ENCODE results near the gene WNT3. TPM values are rescaled to one million over a fixed set of nuclear protein-coding genes. Genes with fewer than 3 reads are reported as not detected.

Gene WNT3
- total RNA-seq, 4 donors from 2014 or later, result 0.27 to 0.48 TPM; not detected in 2

DNA sequence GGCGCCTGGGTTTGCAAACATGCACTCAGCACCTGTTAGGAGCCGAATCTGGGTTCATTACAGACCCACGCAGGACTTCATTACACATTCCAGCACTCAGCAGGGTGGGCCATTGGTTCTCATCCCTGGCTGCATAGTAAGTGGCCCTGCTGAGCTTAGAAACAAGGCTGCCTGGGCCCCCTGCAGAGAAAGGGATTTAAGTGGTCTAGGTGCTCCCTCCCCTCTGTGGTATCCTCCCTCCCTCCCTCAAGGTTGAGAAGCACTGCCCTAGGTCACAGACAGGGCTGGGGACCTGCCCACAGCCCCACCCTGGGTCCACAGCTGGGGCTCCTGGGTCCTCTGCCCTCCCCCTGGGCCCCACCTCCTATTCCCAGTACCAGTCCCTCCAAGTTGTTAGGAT, 28.3 kb downstream of the WNT3 start:
- H3K4me1 ChIP-seq, result no peaks in the 10 kb centered on the region
- H3K36me3 ChIP-seq, result no peaks in the 10 kb centered on the region
- TF ChIP-seq POLR2A (IDR thresholded peaks at IDR 0.05) (no peak), EP300 (IDR thresholded peaks at IDR 0.05; ENCODE audit: low read depth) (no peak), CTCF (IDR thresholded peaks at IDR 0.05) (no peak), POLR2AphosphoS5 (IDR thresholded peaks at IDR 0.05) (no peak)
- DNase-seq, result no peak
- intact Hi-C loops (cut with DNase I; ENCODE audit: low total_unique reads) (no loop called here), in situ Hi-C loops (cut with MboI; ENCODE audit: low pct_ligation_motif_present in 1 of 4, low pct_unique_long_range_greater_than_20kb in 1 of 4, low sequenced_read_pairs in 3 of 4) (no loop called here)
- H3K4me3 ChIP-seq, result no peak overlapping the region
- H3K27ac ChIP-seq, result no peak overlapping the region
- H3K27me3 ChIP-seq, result peaks cover 35% of the 10 kb centered on the region
- no peaks in the 10 kb centered on the region for H3K9me3 ChIP-seq
- WGBS, 2 donors (ENCODE audit: low coverage in 1 of 2), result 38 to 68% methylated on average over 3 of the region's 3 CpGs

DNA sequence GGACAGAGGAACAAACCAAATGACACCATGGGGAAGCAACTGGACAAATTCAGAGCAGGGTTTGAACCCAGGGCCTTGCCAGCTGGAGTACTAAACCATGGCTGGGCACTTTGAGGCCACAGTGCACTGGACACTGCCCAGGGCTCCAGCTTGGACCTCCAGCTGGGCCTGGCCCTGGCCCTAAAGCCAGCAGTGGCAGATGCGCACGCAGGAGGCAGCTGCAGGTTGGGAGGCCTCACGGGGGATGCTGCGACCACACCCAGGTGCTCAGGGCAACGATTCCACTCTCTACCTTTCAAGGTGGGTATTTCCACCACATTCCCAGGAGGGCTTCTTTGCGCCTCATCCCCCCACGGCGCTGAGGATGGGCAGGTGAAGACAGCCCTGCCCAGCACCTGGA, 28.9 kb downstream of the WNT3 start:
- 80% methylated on average over 8 of the region's 8 CpGs; no CpG with 5 or more reads in 1 of the 2 donors for WGBS, 2 donors (ENCODE audit: low coverage in 1 of 2)
- in situ Hi-C loops (cut with MboI; ENCODE audit: low pct_ligation_motif_present in 1 of 4, low pct_unique_long_range_greater_than_20kb in 1 of 4, low sequenced_read_pairs in 3 of 4), result no loop called here
- no peak overlapping the region for H3K27ac ChIP-seq
- H3K9me3 ChIP-seq, result no peaks in the 10 kb centered on the region
- peaks cover 29% of the 10 kb centered on the region for H3K27me3 ChIP-seq
- no peak for DNase-seq
- no peaks in the 10 kb centered on the region for H3K4me1 ChIP-seq
- no peak overlapping the region for H3K4me3 ChIP-seq
- intact Hi-C loops (cut with DNase I; ENCODE audit: low total_unique reads), result loop anchor here (10.0 kb wide), 1 partner anchor 285 kb away; no protein-coding TSS in a partner anchor
- no peaks in the 10 kb centered on the region for H3K36me3 ChIP-seq
- no peak for TF ChIP-seq CTCF (IDR thresholded peaks at IDR 0.05)
- TF ChIP-seq POLR2AphosphoS5 (IDR thresholded peaks at IDR 0.05), result no peak
- TF ChIP-seq POLR2A (IDR thresholded peaks at IDR 0.05), result no peak
- no peak for TF ChIP-seq EP300 (IDR thresholded peaks at IDR 0.05; ENCODE audit: low read depth)

DNA sequence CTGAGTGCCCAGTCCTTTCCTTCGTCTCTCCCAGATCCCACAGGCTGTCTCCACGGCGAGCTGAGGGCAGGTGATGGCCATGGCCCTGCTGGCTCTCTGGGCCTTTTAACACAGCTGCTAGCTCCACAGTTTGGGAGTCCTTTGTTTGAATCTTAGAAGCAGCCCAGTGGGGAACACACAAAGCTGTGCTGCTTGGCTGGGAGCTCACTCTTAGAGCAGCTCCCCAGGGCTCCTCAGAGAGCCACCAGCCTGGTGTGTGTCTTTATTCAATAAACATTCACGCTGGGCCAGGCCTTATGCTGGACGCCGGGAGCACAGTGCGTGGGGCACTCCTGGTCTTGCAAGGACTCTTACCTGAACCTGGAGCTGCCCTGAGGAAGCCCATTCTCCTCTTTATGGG, 29.7 kb downstream of the WNT3 start:
- DNase-seq, result no peak
- in situ Hi-C loops (cut with MboI; ENCODE audit: low pct_ligation_motif_present in 1 of 4, low pct_unique_long_range_greater_than_20kb in 1 of 4, low sequenced_read_pairs in 3 of 4) (no loop called here), intact Hi-C loops (cut with DNase I; ENCODE audit: low total_unique reads) (loop anchor here (10.0 kb wide), 1 partner anchor 286 kb away; no protein-coding TSS in a partner anchor)
- WGBS, 2 donors (ENCODE audit: low coverage in 1 of 2), result 92% methylated on average over 7 of the region's 7 CpGs; no CpG with 5 or more reads in 1 of the 2 donors
- TF ChIP-seq POLR2A (IDR thresholded peaks at IDR 0.05) (no peak), CTCF (IDR thresholded peaks at IDR 0.05) (no peak), POLR2AphosphoS5 (IDR thresholded peaks at IDR 0.05) (no peak), EP300 (IDR thresholded peaks at IDR 0.05; ENCODE audit: low read depth) (no peak)
- Histone ChIP-seq H3K27me3 (peaks cover 23% of the 10 kb centered on the region), H3K9me3 (no peaks in the 10 kb centered on the region), H3K4me3 (no peak overlapping the region), H3K36me3 (no peaks in the 10 kb centered on the region), H3K27ac (no peak overlapping the region), H3K4me1 (no peaks in the 10 kb centered on the region)

GRCh38 chr17:46788300-46788699, 30.2 kb downstream of the WNT3 start:
- Histone ChIP-seq H3K4me1 (no peaks in the 10 kb centered on the region), H3K36me3 (no peaks in the 10 kb centered on the region), H3K9me3 (no peaks in the 10 kb centered on the region), H3K27ac (no peak overlapping the region), H3K27me3 (peaks cover 19% of the 10 kb centered on the region), H3K4me3 (no peak overlapping the region)
- no peak for DNase-seq
- WGBS, 2 donors (ENCODE audit: low coverage in 1 of 2), result 91 to 94% methylated on average over 3 to 5 of the region's 5 CpGs
- in situ Hi-C loops (cut with MboI; ENCODE audit: low pct_ligation_motif_present in 1 of 4, low pct_unique_long_range_greater_than_20kb in 1 of 4, low sequenced_read_pairs in 3 of 4) (no loop called here), intact Hi-C loops (cut with DNase I; ENCODE audit: low total_unique reads) (loop anchor here (10.0 kb wide), 1 partner anchor 287 kb away; no protein-coding TSS in a partner anchor)
- TF ChIP-seq POLR2A (IDR thresholded peaks at IDR 0.05) (no peak), POLR2AphosphoS5 (IDR thresholded peaks at IDR 0.05) (no peak), CTCF (IDR thresholded peaks at IDR 0.05) (no peak), EP300 (IDR thresholded peaks at IDR 0.05; ENCODE audit: low read depth) (no peak)

Measured in transverse colon (tissue), 4 donors.